Fibroblast of the aortic adventitia (primary cell): ENCODE data around the gene SCLT1. TPM values are rescaled to one million over a fixed set of nuclear protein-coding genes. Genes with fewer than 3 reads are reported as not detected.

Experiments used
- DNase-seq: peaks from one replicate; pipeline ENCODE4 v3.0.0-alpha.2; 2010; ENCODE audit warnings: low read depth
- H3K4me3 ChIP-seq: 2 replicates; pipeline ENCODE4 v1.5.1; 2011; ENCODE audit warnings: low read depth, mild to moderate bottlenecking, control low read depth, low read length, moderate library complexity
- CTCF ChIP-seq: IDR thresholded peaks from 2 replicates; pipeline ENCODE4 v1.5.1; 2011; ENCODE audit warnings: mild to moderate bottlenecking, low read length, control low read depth, inconsistent platforms; ENCODE audit not compliant: insufficient read depth
- total RNA-seq: library from RNA; depleted of rRNA; stranded (reverse); fragments of >200 nt; gene quantifications from 2 replicates; pipeline ENCODE4 v1.2.3, GENCODE V29; 2012; ENCODE audit warnings: low replicate concordance

Gene SCLT1
- total RNA-seq, 1 donor, result 16.0 TPM

- H3K4me3 ChIP-seq, result no peak overlapping the region
- TF ChIP-seq CTCF, result no peak
- DNase-seq, result no peak
Measured at GRCh38 chr4:129059028-129059427, 34.3 kb downstream of the SCLT1 start.

GRCh38 chr4:129046055-129046959 lies 47.0 kb downstream of the SCLT1 start:
- no peak overlapping the region for H3K4me3 ChIP-seq
- no peak for TF ChIP-seq CTCF
- DNase-seq, result no peak

GRCh38 chr4:129043523-129043922 lies 49.8 kb downstream of the SCLT1 start:
- H3K4me3 ChIP-seq, result no peak overlapping the region
- DNase-seq, result peak; percentile 42
- TF ChIP-seq CTCF, result peak; percentile 18

GRCh38 chr4:129040471-129040870 lies 52.9 kb downstream of the SCLT1 start:
- no peak for TF ChIP-seq CTCF
- H3K4me3 ChIP-seq, result no peak overlapping the region
- no peak for DNase-seq

- DNase-seq, result peak; percentile 3
Measured at GRCh38 chr4:129037093-129037492, 56.2 kb downstream of the SCLT1 start.

More at GRCh38 chr4:129037093-129037492, 56.2 kb downstream of the SCLT1 start:
- no peak overlapping the region for H3K4me3 ChIP-seq
- TF ChIP-seq CTCF, result no peak
